GM06990 (cell line): Measurements from ENCODE around the gene BAHCC1.

Experiments used
- DNase-seq: peaks from one replicate; pipeline ENCODE4 v3.0.0-alpha.2; 2011; ENCODE audit not compliant: insufficient read length; ENCODE audit errors: extremely low read depth
- H3K27me3 ChIP-seq: replicated peaks from 2 replicates; pipeline ENCODE4 v1.6.0; 2011; ENCODE audit warnings: low read length; ENCODE audit not compliant: control insufficient read depth, insufficient read depth
- H3K36me3 ChIP-seq: 2 replicates; pipeline ENCODE4 v1.5.1; 2011; ENCODE audit warnings: low read length; ENCODE audit not compliant: control insufficient read depth, insufficient read depth
- H3K4me3 ChIP-seq: replicated peaks from 2 replicates; pipeline ENCODE4 v1.5.1; 2011; ENCODE audit warnings: low read depth, mild to moderate bottlenecking, control low read depth, low read length
- TF ChIP-seq, protein P1 (sequence below): IDR thresholded peaks from 2 replicates; pipeline ENCODE4 v1.5.1; 2011; ENCODE audit warnings: low read length, control low read depth, mild to moderate bottlenecking, inconsistent platforms; ENCODE audit not compliant: insufficient read depth, poor library complexity, severe bottlenecking

The BAHCC1 gene

GRCh38 chr17:81463506-81463905, 68.2 kb downstream of the BAHCC1 start:
- no peak for DNase-seq
- Histone ChIP-seq H3K27me3 (no peaks in the 10 kb centered on the region), H3K36me3 (no peaks in the 10 kb centered on the region), H3K4me3 (no peak overlapping the region)
- TF ChIP-seq, protein P1, sequence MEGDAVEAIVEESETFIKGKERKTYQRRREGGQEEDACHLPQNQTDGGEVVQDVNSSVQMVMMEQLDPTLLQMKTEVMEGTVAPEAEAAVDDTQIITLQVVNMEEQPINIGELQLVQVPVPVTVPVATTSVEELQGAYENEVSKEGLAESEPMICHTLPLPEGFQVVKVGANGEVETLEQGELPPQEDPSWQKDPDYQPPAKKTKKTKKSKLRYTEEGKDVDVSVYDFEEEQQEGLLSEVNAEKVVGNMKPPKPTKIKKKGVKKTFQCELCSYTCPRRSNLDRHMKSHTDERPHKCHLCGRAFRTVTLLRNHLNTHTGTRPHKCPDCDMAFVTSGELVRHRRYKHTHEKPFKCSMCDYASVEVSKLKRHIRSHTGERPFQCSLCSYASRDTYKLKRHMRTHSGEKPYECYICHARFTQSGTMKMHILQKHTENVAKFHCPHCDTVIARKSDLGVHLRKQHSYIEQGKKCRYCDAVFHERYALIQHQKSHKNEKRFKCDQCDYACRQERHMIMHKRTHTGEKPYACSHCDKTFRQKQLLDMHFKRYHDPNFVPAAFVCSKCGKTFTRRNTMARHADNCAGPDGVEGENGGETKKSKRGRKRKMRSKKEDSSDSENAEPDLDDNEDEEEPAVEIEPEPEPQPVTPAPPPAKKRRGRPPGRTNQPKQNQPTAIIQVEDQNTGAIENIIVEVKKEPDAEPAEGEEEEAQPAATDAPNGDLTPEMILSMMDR = no peak

- DNase-seq = no peak
- H3K36me3 ChIP-seq = no peaks in the 10 kb centered on the region
- TF ChIP-seq, protein P1 = no peak
- no peaks in the 10 kb centered on the region for H3K27me3 ChIP-seq
- no peak overlapping the region for H3K4me3 ChIP-seq
Measured at GRCh38 chr17:81464586-81464985, 69.3 kb downstream of the BAHCC1 start.

GRCh38 chr17:81465910-81466309, 70.7 kb downstream of the BAHCC1 start:
- no peak overlapping the region for H3K4me3 ChIP-seq
- no peaks in the 10 kb centered on the region for H3K36me3 ChIP-seq
- no peaks in the 10 kb centered on the region for H3K27me3 ChIP-seq

GRCh38 chr17:81466564-81467472, 71.6 kb downstream of the BAHCC1 start:
- Histone ChIP-seq H3K36me3 (no peaks in the 10 kb centered on the region), H3K27me3 (no peaks in the 10 kb centered on the region), H3K4me3 (no peak overlapping the region)
- no peak for DNase-seq
- TF ChIP-seq, protein P1 = no peak

More at GRCh38 chr17:81465910-81466309, 70.7 kb downstream of the BAHCC1 start:
- DNase-seq = no peak
- TF ChIP-seq, protein P1 = no peak

DNA sequence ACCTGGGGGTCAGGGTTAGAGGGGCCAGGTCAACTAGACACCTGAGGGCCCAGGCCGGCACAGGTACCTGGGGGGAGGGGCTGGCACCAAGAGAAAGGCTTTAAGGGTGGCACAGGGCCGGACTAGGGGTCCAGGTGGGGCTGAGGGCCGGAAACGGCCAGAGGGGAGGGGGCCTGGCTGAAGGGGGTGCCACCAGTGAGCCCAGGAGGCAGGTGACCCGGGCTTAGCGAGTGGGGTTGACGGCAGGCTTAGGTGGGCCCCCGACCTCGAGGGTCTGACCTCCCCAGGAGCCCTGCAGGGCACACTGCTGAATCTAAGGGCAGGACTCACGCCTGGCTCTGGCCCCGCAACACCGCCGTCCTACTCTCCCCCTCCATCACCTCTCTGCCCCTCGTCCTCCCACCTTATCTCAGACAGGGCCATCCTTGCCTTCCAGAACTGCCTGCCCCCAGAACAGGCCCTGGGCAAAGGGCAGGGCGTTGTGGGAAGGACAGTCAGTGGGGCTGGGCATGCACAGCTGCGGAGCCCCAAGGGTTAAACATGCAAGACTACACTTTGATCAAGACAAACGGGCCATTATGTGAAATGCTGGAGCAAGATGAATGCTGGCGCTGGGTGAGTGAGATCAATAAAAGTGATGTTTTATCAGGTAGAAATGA, 73.0 kb downstream of the BAHCC1 start:
- Histone ChIP-seq H3K27me3 (no peaks in the 10 kb centered on the region), H3K36me3 (no peaks in the 10 kb centered on the region), H3K4me3 (no peak overlapping the region)
- TF ChIP-seq, protein P1 = no peak
- DNase-seq = no peak
